ENCODE results near the gene SLC2A3.
"Not testable (repeated sequence)": the region's sequence is repeated elsewhere in the genome, so short reads cannot be mapped to it uniquely, and the experiment has no call there.

Gene SLC2A3

DNA sequence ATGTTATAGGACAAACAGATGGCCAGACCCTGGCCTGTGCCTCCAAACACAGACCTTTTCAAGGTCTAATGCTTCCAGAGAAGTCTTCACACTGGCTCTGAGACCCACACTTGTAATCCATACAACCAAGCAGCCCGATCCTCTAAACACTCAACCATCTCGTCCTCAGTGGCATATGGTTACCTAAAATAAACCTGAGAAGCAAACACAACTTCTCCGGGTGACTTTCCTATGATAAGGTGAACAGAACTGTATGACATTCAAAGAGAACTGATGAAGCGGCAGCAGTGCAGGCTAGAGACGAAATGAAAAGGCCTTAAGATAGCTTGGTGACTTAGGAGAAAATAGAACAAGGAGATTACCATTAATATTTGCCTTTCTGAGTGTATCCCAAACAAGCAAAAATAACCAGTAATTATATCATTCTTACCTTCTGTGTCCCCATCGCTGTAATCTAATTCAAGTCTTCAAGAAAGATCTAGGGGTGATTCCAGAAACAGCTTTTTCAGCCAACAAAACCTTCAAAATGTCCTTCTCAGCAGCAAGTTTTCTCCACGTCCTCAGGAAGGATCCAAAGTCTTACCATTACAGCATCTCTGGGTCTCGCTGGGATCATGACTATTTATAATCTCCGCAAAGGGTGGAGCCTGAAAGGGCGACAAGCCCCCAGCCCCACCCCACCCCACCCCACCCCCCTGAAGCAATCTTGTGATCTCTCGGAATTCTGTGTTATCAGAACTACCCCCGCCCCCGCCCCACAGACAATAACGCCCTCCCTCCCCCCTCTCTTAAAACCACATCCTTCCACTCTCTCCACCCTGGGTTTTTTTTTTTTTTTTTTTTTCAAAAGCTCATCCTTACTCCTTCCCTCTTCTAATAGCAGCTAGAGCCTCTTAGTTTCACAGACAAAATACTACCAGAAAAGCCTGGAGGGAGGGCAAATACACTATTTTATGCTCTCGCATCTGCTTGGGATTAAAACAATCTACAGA, at the start of gene SLC2A3:
Gene SLC2A3 (minus strand): TSS at position 598 of the 992 bp plus-strand sequence. CDS start 153 bp downstream, at position 445.
- TF ChIP-seq, protein P1, sequence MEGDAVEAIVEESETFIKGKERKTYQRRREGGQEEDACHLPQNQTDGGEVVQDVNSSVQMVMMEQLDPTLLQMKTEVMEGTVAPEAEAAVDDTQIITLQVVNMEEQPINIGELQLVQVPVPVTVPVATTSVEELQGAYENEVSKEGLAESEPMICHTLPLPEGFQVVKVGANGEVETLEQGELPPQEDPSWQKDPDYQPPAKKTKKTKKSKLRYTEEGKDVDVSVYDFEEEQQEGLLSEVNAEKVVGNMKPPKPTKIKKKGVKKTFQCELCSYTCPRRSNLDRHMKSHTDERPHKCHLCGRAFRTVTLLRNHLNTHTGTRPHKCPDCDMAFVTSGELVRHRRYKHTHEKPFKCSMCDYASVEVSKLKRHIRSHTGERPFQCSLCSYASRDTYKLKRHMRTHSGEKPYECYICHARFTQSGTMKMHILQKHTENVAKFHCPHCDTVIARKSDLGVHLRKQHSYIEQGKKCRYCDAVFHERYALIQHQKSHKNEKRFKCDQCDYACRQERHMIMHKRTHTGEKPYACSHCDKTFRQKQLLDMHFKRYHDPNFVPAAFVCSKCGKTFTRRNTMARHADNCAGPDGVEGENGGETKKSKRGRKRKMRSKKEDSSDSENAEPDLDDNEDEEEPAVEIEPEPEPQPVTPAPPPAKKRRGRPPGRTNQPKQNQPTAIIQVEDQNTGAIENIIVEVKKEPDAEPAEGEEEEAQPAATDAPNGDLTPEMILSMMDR (IDR thresholded peaks at IDR 0.05; ENCODE audit: low read depth, low read length, missing control alignments) = no peak
- peaks cover 22% of the 10 kb centered on the region for H3K36me3 ChIP-seq (replicated peaks)
- in situ Hi-C loops (cut with HindIII; ENCODE audit: low pct_ligation_motif_present, low sequenced_read_pairs) = no loop called here
- peak within 1 kb of the TSS; percentile 91 for H3K4me3 ChIP-seq (ENCODE audit: low read depth, low read length)
- peak within 1 kb of the TSS; percentile 91 for H3K27ac ChIP-seq
- DNase-seq = peak; percentile 87
- H3K27me3 ChIP-seq (replicated peaks) = no peaks in the 10 kb centered on the region

DNA sequence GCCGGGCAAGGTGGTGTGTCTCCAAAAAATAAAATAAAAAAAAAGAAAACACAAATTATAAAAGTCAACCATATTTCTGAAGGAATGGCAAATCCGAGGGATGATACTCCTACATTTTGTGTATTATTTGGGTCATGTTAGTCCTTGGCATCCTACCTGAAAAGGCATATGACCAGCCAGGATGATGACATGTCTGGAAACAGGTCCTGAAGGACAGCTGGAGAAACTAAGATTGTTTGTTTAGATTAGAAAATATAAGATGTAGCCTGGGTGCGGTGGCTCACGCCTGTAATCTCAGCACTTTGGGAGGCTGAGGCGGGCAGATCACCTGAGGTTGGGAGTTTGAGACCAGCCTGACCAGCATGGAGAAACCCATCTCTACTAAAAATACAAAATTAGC, 48.9 kb upstream of the SLC2A3 start:
- in situ Hi-C loops (cut with HindIII; ENCODE audit: low pct_ligation_motif_present, low sequenced_read_pairs) = no loop called here
- no peak overlapping the region for H3K27ac ChIP-seq
- DNase-seq = no peak

DNA sequence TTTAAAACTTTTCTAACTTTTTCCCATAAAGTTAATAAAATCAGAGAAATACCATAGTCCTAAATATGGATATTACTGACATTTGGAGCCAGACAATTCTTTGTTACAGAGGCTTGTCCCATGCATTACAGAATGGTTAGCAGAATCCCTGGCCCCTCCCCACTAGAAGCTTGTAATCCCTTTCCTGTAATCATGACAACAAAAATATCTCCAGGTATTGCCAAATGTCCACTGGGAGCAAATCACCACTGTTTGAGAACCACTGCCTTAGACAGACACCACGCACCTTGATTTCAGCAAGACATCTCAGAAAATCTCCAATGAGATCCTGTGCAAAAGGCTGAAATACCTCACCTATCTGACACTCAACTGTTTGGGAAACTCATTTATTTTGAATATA, 47.5 kb upstream of the SLC2A3 start:
- H3K27ac ChIP-seq; H3K4me3 ChIP-seq (ENCODE audit: low read depth, low read length); H3K36me3 ChIP-seq (replicated peaks); in situ Hi-C loops (cut with HindIII; ENCODE audit: low pct_ligation_motif_present, low sequenced_read_pairs); H3K27me3 ChIP-seq (replicated peaks); DNase-seq: not testable (repeated sequence)

More for the DNA sequence above, 48.9 kb upstream of the SLC2A3 start:
- Histone ChIP-seq H3K27me3 (replicated peaks) (no peaks in the 10 kb centered on the region), H3K36me3 (replicated peaks) (no peaks in the 10 kb centered on the region), H3K4me3 (ENCODE audit: low read depth, low read length) (no peak overlapping the region)
- TF ChIP-seq, protein P1 (IDR thresholded peaks at IDR 0.05; ENCODE audit: low read depth, low read length, missing control alignments) = no peak

DNA sequence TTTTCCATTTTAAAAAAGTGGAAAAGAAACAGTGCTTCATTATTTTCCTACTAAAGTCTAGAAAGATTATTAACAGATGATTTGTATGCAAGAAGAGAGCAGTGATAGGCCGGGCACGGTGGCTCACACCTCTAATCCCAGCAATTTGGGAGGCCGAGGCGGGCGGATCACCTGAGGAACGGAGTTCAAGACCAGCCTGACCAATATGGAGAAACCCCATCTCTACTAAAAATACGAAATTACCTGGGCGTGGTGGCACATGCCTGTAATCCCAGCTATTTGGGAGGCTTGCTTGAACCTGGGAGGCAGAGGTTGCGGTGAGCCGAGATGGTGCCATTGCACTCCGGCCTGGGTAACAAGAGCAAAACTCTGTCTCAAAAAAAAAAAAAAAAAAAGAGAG, 47.0 kb upstream of the SLC2A3 start:
- H3K27ac ChIP-seq; H3K36me3 ChIP-seq (replicated peaks); DNase-seq; H3K4me3 ChIP-seq (ENCODE audit: low read depth, low read length); in situ Hi-C loops (cut with HindIII; ENCODE audit: low pct_ligation_motif_present, low sequenced_read_pairs); H3K27me3 ChIP-seq (replicated peaks): not testable (repeated sequence)

- H3K27ac ChIP-seq; H3K4me3 ChIP-seq (ENCODE audit: low read depth, low read length); DNase-seq; H3K36me3 ChIP-seq (replicated peaks); in situ Hi-C loops (cut with HindIII; ENCODE audit: low pct_ligation_motif_present, low sequenced_read_pairs); H3K27me3 ChIP-seq (replicated peaks): not testable (repeated sequence)
Measured at GRCh38 chr12:7982332-7982735, 46.3 kb upstream of the SLC2A3 start.

GRCh38 chr12:7981446-7981845, 45.5 kb upstream of the SLC2A3 start:
- H3K27me3 ChIP-seq (replicated peaks) = no peaks in the 10 kb centered on the region
- TF ChIP-seq, protein P1 (IDR thresholded peaks at IDR 0.05; ENCODE audit: low read depth, low read length, missing control alignments) = no peak
- DNase-seq = no peak
- no peak overlapping the region for H3K4me3 ChIP-seq (ENCODE audit: low read depth, low read length)
- in situ Hi-C loops (cut with HindIII; ENCODE audit: low pct_ligation_motif_present, low sequenced_read_pairs) = no loop called here
- no peaks in the 10 kb centered on the region for H3K36me3 ChIP-seq (replicated peaks)
- H3K27ac ChIP-seq = no peak overlapping the region

- DNase-seq; H3K4me3 ChIP-seq (ENCODE audit: low read depth, low read length); in situ Hi-C loops (cut with HindIII; ENCODE audit: low pct_ligation_motif_present, low sequenced_read_pairs); H3K27ac ChIP-seq; H3K36me3 ChIP-seq (replicated peaks); H3K27me3 ChIP-seq (replicated peaks): not testable (repeated sequence)
Measured at GRCh38 chr12:7977351-7978124, 41.6 kb upstream of the SLC2A3 start.
